SK-N-MC (cell line): ENCODE measurements around the gene TSHZ2.

Source experiments
- EZH2 ChIP-seq: fragments of 200-600 bp; sonication (generic); IDR thresholded peaks from one replicate; pipeline ENCODE4 v1.6.1; 2017; ENCODE audit warnings: antibody characterized with exemption
- FOXP2 ChIP-seq: optimal IDR thresholded peaks from 2 replicates; pipeline ENCODE3; 2011; ENCODE audit warnings: mild to moderate bottlenecking, moderate library complexity; ENCODE audit not compliant: insufficient read depth; ENCODE audit errors: extremely low read length, control extremely low read depth
- POLR2AphosphoS5 ChIP-seq: IDR thresholded peaks from 2 replicates; pipeline ENCODE4 v1.6.1; 2012; ENCODE audit warnings: mild to moderate bottlenecking, low read depth, low read length, borderline replicate concordance

GRCh38 chr20:53020376-53020775, 48.2 kb downstream of the TSHZ2 start:
- TF ChIP-seq POLR2AphosphoS5 (no peak), EZH2 (no peak), FOXP2 (no peak)
